ENCODE measurements around the gene ZNF467.

ZNF467 gene

GRCh38 chr7:149767068-149767467 is 6.3 kb downstream of the ZNF467 start:
- DNase-seq = no peak

GRCh38 chr7:149766135-149766675 is 7.2 kb downstream of the ZNF467 start:
- no peak for DNase-seq

- DNase-seq = no peak
Observed at GRCh38 chr7:149765399-149766121, 7.8 kb downstream of the ZNF467 start.

- DNase-seq = no peak
Observed at GRCh38 chr7:149764481-149765398, 8.6 kb downstream of the ZNF467 start.

GRCh38 chr7:149763563-149764240 is 9.7 kb downstream of the ZNF467 start:
- DNase-seq = no peak

GRCh38 chr7:149762610-149763009 is 10.8 kb downstream of the ZNF467 start:
- no peak for DNase-seq

- DNase-seq = no peak
Observed at GRCh38 chr7:149762089-149762488, 11.3 kb downstream of the ZNF467 start.

GRCh38 chr7:149761307-149761706 is 12.1 kb downstream of the ZNF467 start:
- no peak for DNase-seq

- no peak for DNase-seq
Observed at GRCh38 chr7:149760538-149760937, 12.8 kb downstream of the ZNF467 start.

- no peak for DNase-seq
Observed at GRCh38 chr7:149759093-149759860, 14.1 kb downstream of the ZNF467 start.

- no peak for DNase-seq
Observed at GRCh38 chr7:149753375-149754233, 19.8 kb downstream of the ZNF467 start.

- no peak for DNase-seq
Observed at GRCh38 chr7:149752646-149753045, 20.7 kb downstream of the ZNF467 start.

- DNase-seq = no peak
Observed at GRCh38 chr7:149751043-149751775, 22.2 kb downstream of the ZNF467 start.

GRCh38 chr7:149750122-149750845 is 23.1 kb downstream of the ZNF467 start:
- no peak for DNase-seq

GRCh38 chr7:149748076-149748874 is 25.1 kb downstream of the ZNF467 start:
- no peak for DNase-seq

- DNase-seq = no peak
Observed at GRCh38 chr7:149743476-149744255, 29.7 kb downstream of the ZNF467 start.

GRCh38 chr7:149742075-149742701 is 31.2 kb downstream of the ZNF467 start:
- DNase-seq = peak; percentile 68

GRCh38 chr7:149741629-149742028 is 31.8 kb downstream of the ZNF467 start:
- no peak for DNase-seq

Data from activated CD4-positive, CD25-positive, alpha-beta regulatory T cell treated with anti-CD3 and anti-CD28 coated beads, Interleukin-2, amount 50 U/mL, for 72 hours (primary cell).